HG03378 (cell line): ENCODE measurements around the gene YARS1.

Experiments
- ATAC-seq: cut with Tn5 transposase; IDR thresholded peaks from one replicate; pipeline ENCODE4 v1.9.1; 2021; ENCODE audit warnings: mild to moderate bottlenecking, moderate library complexity; ENCODE audit not compliant: unreplicated experiment

The YARS1 gene

DNA sequence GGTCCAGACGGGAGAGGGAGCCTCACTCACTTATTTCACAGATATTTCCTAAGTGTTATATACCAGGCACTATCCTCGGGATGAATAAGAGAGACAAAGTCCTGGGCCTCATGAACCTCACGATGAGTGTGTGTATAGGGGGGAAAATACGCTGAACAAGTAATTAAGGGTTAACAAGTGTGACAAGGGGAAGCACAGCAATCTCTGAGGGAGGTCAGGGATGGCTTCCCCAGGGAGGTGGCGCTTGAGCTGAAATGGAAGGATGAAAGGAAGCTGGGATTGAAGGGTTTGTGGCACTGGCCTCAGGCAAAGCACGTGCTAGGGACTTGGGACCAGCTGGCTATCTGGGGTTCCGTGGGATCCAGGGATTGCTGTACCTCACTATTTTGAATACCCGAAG, 68.2 kb downstream of the YARS1 start:
- no peak for ATAC-seq

DNA sequence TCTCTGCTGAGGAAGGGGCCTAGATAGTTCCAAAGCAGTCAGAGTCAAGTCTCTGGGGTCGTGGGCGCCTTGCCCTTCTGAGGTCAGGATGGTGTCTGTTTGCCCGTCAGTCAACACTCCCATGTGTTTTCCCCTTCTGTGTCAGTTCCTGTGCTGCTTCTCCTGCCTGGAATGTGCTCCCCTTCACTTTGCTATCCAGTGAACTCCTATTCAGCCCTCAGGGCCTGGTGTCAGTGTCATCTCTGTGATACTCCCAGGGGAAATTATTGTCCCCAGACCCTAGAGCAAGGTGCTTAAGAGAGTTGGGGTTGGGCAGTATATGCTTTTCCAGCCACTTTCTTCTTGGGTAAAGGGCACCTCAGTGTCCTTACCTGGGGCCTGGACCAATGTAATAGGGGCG, 68.8 kb downstream of the YARS1 start:
- no peak for ATAC-seq

DNA sequence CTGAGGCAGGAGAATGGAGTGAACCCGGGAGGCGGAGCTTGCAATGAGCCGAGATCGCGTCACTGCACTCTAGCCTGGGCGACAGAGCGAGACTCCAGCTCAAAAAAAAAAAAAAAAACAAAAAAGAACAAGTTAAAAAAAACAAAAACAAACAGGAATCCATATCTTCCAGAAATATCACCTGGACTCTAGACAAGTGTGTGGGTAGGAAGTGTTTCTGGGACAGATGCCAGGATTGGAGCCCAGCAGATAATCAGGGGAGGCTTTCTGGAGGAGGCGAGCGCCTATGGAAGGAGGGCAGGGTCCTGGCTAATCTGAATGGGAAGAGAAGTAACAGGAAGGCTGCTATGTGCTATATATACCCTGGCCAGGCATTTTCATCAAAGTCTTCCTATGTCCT, 71.0 kb downstream of the YARS1 start:
- ATAC-seq, result no peak

DNA sequence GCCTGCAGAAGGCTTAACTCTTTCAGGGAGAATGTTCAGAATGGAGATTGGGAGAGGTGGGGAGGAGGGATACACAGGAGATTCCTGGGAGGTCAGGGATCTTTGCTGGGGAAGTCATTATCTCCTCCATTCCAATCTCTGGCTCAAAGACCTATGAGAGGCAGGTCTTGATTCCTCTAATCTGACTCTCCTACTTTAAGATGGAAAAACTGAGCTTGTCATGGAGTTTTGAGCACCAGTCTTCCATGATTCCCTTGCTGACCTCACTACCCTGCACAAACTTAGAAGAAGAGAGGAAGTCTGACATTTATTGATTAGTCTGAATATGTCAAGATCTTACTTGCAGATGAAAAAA, 73.1 kb downstream of the YARS1 start:
- no peak for ATAC-seq

DNA sequence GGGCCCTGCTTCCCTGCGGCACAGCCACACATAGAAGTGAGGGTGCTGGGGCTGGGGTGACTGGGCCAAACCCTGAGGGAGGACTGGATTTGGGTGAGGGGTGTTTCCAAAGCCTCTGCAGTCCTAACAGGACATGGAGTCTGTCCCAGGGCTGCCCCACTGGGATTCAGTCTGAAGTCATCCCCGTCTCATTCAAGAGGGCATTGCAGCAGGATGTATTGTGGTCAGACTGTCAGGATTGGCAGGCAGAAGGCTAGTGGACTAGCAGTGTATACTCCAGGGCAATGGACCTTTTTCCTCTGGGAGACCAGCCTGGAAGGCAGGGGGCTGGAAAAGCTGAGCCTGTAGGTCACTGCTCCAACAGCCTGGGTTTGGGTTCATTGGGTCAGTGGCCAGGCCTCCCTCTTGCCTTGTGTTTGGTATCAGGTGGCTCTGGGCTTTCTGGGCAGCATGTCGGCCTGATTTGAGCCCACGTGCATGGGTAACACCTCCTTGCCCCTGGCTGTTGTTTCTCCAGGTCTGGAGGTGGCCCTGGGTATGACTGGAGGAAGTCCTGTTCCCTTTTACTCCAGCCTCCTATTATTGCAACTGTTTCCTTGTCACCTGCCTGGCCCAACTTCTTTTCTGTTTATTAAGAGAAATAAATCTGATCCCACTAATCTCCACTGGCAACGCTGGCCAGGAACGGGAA, 73.6 kb downstream of the YARS1 start:
- no peak for ATAC-seq

DNA sequence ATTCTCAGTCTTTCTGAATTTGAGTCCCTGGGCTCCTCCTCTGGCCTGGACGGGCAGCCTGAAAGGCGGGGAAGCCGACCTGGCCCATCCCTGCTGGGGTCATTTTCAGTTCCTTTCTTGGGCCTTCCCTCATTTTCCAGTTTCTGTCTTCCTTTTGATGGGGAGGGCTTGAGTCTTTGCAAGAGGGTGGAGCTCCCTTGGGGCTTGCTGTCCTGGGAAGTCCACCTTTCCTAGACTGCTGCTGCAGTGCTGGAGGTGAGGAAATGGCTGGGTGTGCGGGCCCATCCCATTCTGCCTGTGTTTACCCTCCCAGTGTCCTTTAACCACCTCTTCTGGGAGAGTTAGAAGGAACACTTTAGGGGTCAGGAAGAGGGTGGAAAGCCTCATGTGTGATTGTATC, 74.2 kb downstream of the YARS1 start:
- no peak for ATAC-seq

DNA sequence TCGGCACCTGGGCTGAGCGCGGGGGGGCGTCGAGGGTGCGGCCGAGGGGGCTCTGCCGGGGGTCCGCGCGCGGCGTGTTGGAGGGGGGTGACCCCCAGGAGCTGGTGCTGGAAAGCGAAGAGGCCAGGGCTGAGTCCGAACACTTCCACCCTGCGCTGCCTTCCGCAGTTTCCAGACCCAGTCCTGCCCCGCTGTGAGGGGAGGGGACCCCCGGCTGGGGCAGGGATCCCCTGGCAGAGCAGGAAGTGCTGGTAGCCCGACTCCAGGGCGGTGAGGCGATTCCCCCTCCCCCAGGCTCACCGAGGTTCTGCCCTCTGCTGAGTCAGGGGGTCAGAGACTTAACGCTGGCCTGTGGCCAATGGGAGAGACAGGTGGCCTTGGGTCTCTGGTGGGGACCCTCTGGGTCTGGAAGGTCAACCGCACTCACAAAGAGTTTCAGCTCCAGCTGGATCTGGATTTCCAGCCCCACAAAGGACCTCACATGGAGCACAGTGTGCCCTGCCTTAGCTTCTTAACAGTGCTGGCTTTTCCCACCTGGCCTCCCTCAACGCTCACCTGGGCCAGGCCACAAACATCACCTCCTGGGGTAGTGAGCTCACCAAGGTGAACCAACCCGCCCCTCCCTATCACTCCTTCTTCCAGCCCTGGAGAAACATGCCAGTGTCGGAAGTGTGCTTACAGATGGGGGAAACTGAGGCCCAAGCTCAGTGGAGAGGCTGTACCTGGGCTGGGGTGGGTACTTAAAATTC, 74.8 kb downstream of the YARS1 start:
- ATAC-seq, result no peak

DNA sequence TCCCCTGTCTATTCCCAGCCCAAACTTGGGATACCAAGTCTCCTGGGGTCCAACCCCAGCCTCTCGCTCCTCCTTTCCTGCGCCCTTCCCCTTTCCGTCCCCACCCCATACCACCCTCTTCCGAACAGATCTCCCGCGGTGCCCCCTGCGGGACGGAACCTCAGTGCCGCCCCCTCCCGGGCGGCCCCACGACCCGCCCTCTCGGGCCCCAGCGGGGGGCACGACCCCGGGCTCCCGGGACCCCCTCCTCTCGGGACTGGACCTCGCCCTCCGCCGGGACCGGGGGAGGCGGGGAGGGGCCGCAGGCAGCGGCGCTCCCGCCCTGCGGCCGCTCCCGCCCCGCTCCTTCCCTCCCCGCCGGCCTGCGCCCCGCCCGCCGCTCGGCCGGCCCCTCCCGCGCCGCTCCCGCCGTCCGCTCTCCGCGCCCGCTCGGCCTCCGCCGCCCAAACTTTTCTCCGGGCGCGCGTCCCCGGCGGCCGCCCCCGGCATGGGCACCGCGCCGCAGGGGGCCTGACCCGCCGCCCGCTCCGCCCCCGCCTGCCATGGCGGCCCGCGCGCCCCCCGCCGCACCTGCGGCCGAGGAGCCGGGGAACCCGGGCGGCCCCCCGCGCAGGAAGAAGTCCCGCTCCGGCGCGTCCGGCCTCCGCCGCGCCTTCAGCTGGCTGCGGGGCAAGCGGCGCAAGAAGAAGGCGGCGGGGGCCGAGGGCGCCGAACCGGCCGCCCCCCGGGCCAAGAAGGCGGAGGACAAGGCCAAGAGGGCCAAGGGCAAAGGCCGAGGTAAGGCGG, 75.6 kb downstream of the YARS1 start:
- ATAC-seq, result no peak

DNA sequence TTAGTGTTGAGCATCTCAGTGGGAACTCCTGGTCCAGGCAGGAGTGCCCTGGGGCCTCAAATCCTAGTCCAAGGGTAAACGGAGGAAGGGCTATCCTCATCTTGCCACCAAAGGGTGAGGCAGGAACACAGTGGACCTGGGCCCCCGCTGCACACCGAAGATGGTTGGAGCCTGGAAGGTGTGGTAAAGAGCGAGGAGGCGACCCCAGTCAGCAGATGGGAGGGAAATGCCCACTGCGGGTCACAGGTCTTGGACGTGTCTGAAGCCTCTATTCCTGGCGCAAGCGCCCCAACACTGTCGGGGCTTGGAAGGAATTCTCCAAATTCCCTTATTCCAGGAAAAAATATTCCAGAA, 76.1 kb downstream of the YARS1 start:
- no peak for ATAC-seq

DNA sequence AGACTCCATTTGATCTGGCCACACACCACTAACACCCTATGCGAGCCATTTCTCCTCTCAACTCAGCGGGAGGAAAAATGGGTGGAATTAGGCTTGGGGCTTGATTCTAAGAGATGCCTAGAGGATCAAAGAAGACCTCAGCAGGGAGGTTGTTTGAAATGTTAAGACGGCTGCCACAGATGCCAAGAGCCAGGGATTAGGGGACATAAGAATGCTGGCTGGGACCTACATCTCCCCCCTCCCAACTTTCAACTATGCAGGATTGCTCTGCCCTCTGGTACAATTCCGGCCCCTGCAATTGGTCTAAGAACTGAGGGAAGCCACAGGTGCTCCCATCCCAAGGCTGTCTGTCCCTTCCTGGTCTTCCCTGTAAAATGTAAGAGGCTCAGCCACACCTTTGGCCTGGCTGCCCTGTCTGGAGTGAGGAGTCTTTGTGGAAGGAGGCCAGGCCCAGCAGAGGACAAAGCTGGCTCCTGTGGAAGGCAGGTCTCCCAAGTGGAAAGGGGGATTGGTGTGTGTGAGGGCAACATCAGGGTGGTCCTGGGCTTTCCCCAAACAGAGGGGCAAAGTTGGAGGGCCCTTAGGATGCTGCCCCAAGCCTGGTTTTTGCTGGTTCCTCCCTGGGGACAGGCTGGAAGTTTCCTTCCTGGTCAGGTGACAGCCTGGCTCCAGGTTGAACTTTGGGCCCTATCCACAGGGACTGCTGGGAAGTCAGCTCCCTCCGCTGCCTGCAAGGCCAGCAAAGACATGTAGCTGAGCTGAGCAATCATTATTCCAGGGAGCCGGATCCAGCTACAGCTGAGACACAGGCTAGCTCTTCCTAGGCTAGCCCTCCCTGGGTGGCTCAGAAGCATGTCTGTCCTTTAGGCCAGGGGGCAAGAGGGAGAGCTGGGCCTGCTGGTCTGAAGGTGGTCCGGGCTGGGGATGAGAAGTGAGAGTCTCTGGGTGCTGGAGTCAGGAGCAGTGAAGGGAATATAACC, 80.1 kb downstream of the YARS1 start:
- no peak for ATAC-seq

DNA sequence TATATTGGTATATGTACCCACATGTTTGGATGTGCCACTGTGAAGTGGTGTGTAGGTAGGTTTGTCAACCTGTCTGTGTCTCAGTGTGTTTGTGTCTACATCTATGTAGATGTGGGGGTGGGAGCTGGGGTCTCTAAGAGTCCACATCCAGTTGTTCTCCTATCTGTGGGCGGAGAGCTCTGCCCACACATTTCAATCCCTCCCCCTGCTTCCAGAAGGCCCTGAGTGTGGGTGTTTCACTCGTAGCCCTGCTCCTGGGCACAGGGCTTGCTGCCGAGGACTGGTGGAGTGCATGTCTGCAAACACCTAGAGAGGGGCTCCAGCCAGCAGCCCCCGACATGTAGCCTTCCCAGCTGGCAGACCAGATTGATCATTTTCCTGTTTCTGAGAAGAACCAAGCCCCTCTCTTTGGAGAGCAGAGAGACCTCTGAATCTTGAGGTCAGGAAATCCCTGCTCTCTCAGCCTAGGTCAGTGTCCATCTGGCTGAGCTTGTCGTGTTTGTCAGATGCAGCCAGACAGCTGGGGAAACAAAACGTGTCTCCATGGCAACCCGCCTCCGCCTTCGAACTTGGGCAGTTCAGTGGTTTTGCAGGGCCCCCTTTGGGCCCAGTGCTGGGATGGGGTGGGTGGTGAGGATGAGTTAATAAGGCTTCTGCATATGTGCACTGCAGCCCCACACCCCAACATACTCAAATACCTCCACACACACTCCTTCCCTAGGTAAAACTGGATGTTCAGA, 83.4 kb downstream of the YARS1 start:
- ATAC-seq, result no peak

DNA sequence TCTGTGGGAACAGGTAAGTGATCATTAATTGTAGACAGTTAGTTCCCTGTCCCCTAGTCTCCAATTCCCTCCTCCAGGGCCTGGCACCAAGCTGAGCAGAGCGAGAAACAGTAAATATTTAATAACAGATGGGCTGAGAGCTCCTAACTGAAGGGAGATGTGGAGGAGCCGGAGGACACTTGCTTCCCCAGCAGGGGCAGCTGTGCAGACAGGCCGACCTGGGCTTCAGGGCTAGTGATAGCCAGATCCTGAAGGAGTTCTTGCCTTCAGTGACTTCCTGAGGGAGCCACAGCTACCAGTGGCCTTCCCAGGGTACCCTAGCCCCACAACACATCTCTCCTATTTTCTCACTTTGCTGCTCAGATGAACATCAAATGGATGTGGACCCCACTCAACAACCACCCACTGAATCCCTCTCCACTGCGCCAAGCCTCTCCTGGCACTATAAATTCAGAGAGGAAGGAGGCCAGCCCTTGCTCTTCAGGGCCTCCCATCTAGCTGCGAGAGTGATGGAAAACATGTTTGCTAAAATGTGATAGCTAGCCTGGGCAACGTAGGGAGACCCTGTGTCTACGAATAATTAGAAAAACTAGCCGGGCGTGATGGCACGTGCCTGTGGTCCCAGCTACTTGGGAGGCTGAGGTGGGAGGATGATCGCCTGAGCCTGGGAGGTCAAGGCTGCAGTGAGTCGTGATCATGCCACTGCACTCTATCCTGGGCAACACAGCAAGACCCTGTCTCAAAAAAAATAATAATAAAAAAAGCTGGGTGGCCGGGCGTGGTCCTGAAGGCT, 87.7 kb downstream of the YARS1 start:
- no peak for ATAC-seq

DNA sequence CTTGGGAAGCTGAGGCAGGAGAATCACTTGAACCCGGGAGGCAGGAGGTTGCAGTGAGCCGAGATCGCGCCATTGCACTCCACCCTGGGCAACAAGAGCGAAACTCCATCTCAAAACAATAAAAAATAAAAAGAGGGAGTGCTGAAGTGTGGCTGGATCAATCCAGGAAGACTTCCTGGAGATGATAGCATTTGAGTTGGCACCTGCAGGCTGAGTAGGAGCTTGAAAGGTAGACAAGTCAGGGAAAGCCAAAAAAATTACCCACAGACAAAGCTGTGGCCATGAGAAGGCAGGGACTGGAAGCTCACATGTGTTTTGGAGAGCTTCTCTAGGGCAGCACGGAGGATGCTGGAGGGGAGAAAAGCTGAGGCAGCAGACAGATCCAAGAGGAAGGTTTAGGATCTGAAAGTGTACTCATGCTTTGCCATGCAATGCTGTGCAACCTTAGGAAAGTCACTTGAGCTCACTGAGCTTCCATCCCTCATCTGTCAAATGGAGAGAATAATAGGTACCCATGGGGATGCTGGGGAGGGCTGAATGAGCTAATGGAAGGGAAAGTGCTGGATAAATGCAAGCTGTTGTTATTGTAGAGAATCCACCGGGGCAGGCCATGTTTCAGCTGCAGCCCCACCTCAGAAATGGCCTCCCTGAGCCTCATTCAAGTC, 88.6 kb downstream of the YARS1 start:
- ATAC-seq, result no peak

DNA sequence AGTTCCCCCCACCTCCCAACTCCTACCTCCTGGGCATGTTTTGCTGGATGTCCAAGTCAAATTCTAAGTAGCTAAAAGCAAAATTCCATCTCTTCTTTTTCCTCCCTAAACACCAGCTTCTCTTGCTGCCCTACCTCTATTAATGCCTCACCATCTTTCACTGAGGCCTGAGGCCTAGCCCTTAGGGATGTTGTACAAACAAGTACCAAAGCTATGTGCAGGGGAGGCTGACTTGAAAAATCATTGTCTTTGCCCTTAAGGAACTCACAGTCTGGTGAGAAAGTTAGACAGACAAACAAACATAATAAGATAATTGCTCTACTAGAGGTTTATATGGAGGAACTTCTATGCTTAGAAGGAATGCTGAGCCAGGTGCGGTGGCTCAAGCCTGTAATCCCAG, 89.3 kb downstream of the YARS1 start:
- no peak for ATAC-seq

DNA sequence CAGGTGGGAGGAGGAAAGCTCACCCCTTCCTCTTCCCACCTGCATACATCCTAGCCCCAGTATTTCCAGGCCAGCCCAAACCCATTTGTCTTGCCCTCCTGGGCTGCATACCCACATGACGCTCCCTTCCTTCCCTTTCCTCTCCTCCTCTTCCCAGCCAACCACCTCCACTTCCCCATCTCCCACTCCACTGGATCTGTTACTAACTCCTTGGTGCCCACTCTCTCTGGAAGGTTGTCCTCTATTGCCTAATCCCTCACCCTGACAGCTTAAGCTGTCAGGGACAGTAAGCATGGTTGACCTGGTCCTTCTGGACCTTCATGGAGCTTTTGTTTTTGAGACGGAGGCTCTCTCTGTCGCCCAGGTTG, 91.6 kb downstream of the YARS1 start:
- no peak for ATAC-seq
